Mononuclear cell (primary cell): ENCODE measurements around the gene FAM53C. TPM values are rescaled to one million over a fixed set of nuclear protein-coding genes. Genes with fewer than 3 reads are reported as not detected.
A peak's percentile ranks its signal among the peaks of the same experiment; 100 is the strongest.
"Not testable (repeated sequence)": the region's sequence is repeated elsewhere in the genome, so short reads cannot be mapped to it uniquely, and the experiment has no call there.

Source experiments
- H3K27me3 ChIP-seq: 2 replicates; pipeline ENCODE4 v1.6.0; 2011; ENCODE audit warnings: low read length, control low read depth; ENCODE audit not compliant: insufficient read depth
- H3K4me1 ChIP-seq: 2 replicates; pipeline ENCODE4 v1.5.1; 2011; ENCODE audit warnings: mild to moderate bottlenecking, low read length, control low read depth; ENCODE audit not compliant: insufficient read depth
- H3K4me3 ChIP-seq: 2 replicates; pipeline ENCODE4 v1.5.1; 2011; ENCODE audit warnings: mild to moderate bottlenecking, low read length, moderate library complexity
- H3K9me3 ChIP-seq: 2 replicates; pipeline ENCODE4 v1.5.1; 2011; ENCODE audit warnings: low read depth, mild to moderate bottlenecking, control low read depth, low read length
- total RNA-seq: library from RNA; depleted of rRNA; stranded (reverse); fragments of >200 nt; gene quantifications from one replicate; pipeline ENCODE4 v1.2.3, GENCODE V29; 2012

The FAM53C gene
- total RNA-seq, 1 donor, result 72.2 TPM

- no peak overlapping the region for H3K4me3 ChIP-seq
- H3K27me3 ChIP-seq, result no peaks in the 10 kb centered on the region
- H3K9me3 ChIP-seq, result no peaks in the 10 kb centered on the region
- H3K4me1 ChIP-seq, result peaks cover 51% of the 10 kb centered on the region
Observed at GRCh38 chr5:138364576-138364975, 26.5 kb downstream of the FAM53C start.

GRCh38 chr5:138366632-138367382 is 28.7 kb downstream of the FAM53C start:
- H3K4me3 ChIP-seq, result no peak overlapping the region
- no peaks in the 10 kb centered on the region for H3K9me3 ChIP-seq
- H3K4me1 ChIP-seq, result peaks cover 52% of the 10 kb centered on the region
- no peaks in the 10 kb centered on the region for H3K27me3 ChIP-seq

- no peaks in the 10 kb centered on the region for H3K9me3 ChIP-seq
- no peaks in the 10 kb centered on the region for H3K27me3 ChIP-seq
- H3K4me1 ChIP-seq, result peaks cover 60% of the 10 kb centered on the region
- H3K4me3 ChIP-seq, result no peak overlapping the region
Observed at GRCh38 chr5:138369261-138369660, 31.2 kb downstream of the FAM53C start.

- Histone ChIP-seq H3K27me3 (no peaks in the 10 kb centered on the region), H3K9me3 (no peaks in the 10 kb centered on the region), H3K4me1 (peaks cover 60% of the 10 kb centered on the region), H3K4me3 (peak overlapping the region; percentile 0)
Observed at GRCh38 chr5:138369706-138370105, 31.6 kb downstream of the FAM53C start.

GRCh38 chr5:138370537-138370936 is 32.5 kb downstream of the FAM53C start:
- H3K4me1 ChIP-seq, result peaks cover 60% of the 10 kb centered on the region
- H3K4me3 ChIP-seq, result peak overlapping the region; percentile 0
- H3K27me3 ChIP-seq, result no peaks in the 10 kb centered on the region

GRCh38 chr5:138371454-138371853 is 33.4 kb downstream of the FAM53C start:
- Histone ChIP-seq H3K4me3 (no peak overlapping the region), H3K4me1 (peaks cover 50% of the 10 kb centered on the region), H3K27me3 (no peaks in the 10 kb centered on the region), H3K9me3 (no peaks in the 10 kb centered on the region)

More at GRCh38 chr5:138370537-138370936, 32.5 kb downstream of the FAM53C start:
- H3K9me3 ChIP-seq, result no peaks in the 10 kb centered on the region

- no peaks in the 10 kb centered on the region for H3K27me3 ChIP-seq
- no peak overlapping the region for H3K4me3 ChIP-seq
- peaks cover 43% of the 10 kb centered on the region for H3K4me1 ChIP-seq
- H3K9me3 ChIP-seq, result no peaks in the 10 kb centered on the region
Observed at GRCh38 chr5:138372225-138372624, 34.2 kb downstream of the FAM53C start.

- H3K9me3 ChIP-seq, result no peaks in the 10 kb centered on the region
- H3K4me3 ChIP-seq, result no peak overlapping the region
- no peaks in the 10 kb centered on the region for H3K27me3 ChIP-seq
- H3K4me1 ChIP-seq, result peaks cover 40% of the 10 kb centered on the region
Observed at GRCh38 chr5:138372653-138373052, 34.6 kb downstream of the FAM53C start.

- Histone ChIP-seq H3K27me3 (no peaks in the 10 kb centered on the region), H3K9me3 (no peaks in the 10 kb centered on the region), H3K4me3 (no peak overlapping the region), H3K4me1 (no peaks in the 10 kb centered on the region)
Observed at GRCh38 chr5:138382347-138382746, 44.3 kb downstream of the FAM53C start.

- Histone ChIP-seq H3K9me3 (no peaks in the 10 kb centered on the region), H3K4me1 (no peaks in the 10 kb centered on the region), H3K27me3 (no peaks in the 10 kb centered on the region), H3K4me3 (no peak overlapping the region)
Observed at GRCh38 chr5:138385660-138386059, 47.6 kb downstream of the FAM53C start.

GRCh38 chr5:138386290-138386689 is 48.2 kb downstream of the FAM53C start:
- Histone ChIP-seq H3K27me3 (no peaks in the 10 kb centered on the region), H3K4me1 (no peaks in the 10 kb centered on the region)

GRCh38 chr5:138389332-138389731 is 51.3 kb downstream of the FAM53C start:
- no peaks in the 10 kb centered on the region for H3K4me1 ChIP-seq
- no peaks in the 10 kb centered on the region for H3K27me3 ChIP-seq

More at GRCh38 chr5:138386290-138386689, 48.2 kb downstream of the FAM53C start:
- Histone ChIP-seq H3K4me3 (no peak overlapping the region), H3K9me3 (no peaks in the 10 kb centered on the region)

GRCh38 chr5:138389911-138390310 is 51.8 kb downstream of the FAM53C start:
- not testable (repeated sequence) for H3K4me1 ChIP-seq, H3K4me3 ChIP-seq, H3K27me3 ChIP-seq, H3K9me3 ChIP-seq

More at GRCh38 chr5:138389332-138389731, 51.3 kb downstream of the FAM53C start:
- Histone ChIP-seq H3K9me3 (no peaks in the 10 kb centered on the region), H3K4me3 (no peak overlapping the region)

- no peak overlapping the region for H3K4me3 ChIP-seq
- no peaks in the 10 kb centered on the region for H3K9me3 ChIP-seq
- H3K4me1 ChIP-seq, result no peaks in the 10 kb centered on the region
- H3K27me3 ChIP-seq, result no peaks in the 10 kb centered on the region
Observed at GRCh38 chr5:138391859-138392386, 53.9 kb downstream of the FAM53C start.
